ENCODE measurements around the gene RNF4.
"Not testable (repeated sequence)": the region's sequence is repeated elsewhere in the genome, so short reads cannot be mapped to it uniquely, and the experiment has no call there.

The RNF4 gene

GRCh38 chr4:2537011-2537830, 68.3 kb downstream of the RNF4 start:
- DNase-seq: no peak

DNA sequence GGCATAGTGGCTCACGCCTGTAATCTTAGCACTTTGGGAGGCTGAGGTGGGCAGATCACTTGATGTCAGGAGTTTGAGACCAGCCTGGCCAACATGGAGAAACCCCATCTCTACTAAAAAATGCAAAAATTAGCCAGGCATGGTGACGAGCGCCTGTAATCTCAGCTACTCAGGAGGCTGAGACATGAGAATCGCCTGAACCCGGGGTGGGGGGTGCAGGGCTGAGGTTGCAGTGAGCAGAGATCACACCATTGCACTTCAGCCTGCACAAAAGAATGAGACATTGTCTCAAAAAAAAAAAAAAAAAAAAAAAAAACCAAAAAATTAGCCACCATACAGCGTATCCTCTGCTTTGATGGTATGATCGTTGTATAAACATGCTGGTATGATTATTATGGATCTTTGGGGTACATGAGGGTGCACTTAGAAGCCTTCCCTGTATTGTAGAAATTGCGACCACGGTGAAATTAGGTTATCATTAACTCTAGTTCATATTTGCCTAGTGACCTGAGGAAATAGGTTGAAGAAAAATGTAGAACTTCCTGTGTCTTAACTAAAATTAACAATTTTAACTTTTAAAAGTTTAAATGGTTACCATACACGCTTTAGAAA, 74.8 kb downstream of the RNF4 start:
- not testable (repeated sequence) for DNase-seq

GRCh38 chr4:2545321-2546013, 76.6 kb downstream of the RNF4 start:
- no peak for DNase-seq

DNA sequence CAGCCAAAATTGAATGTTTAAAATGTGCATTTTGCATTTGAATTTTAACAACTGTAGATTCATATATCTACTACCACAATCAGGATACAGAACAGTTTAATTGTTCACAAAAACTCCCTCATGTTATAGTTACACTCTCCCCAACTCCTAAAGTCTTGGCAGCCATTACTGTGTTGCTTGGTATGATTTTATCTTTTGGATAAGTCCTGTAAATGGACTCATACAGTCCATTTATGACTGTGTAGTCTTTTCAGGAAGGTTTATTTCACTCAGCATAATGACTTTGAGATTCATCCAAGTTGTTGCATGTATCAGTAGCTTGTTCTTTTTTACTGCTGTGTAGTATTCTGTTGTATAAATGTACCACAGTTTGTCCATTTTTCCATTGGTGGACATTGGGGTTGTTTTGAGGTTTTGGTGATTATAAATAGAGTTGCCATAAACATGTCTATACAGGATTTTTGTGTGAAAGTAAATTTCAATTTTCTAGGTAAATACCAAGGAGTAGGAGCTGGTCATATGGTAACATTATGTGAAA, 77.4 kb downstream of the RNF4 start:
- no peak for DNase-seq

GRCh38 chr4:2546961-2547691, 78.2 kb downstream of the RNF4 start:
- not testable (repeated sequence) for DNase-seq

GRCh38 chr4:2551118-2551517, 82.2 kb downstream of the RNF4 start:
- no peak for DNase-seq

DNA sequence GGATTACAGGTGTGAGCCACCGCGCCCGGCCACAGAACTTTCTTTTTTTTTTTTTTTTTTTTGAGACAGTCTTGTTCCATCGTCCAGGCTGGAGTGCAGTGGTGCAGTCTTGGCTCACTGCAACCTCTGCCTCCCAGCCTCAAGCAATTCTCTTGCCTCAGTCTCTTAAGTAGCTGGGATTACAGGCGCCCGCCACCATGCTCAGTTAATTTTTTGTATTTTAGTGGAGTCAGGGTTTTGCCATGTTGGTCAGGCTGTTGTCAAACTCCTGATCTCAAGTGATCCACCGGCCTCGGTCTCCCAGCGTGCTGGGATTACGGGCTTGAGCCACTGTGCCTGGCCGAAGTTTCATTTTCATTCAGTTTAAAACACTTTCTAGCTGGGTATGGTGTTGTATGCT, 83.9 kb downstream of the RNF4 start:
- no peak for DNase-seq

DNA sequence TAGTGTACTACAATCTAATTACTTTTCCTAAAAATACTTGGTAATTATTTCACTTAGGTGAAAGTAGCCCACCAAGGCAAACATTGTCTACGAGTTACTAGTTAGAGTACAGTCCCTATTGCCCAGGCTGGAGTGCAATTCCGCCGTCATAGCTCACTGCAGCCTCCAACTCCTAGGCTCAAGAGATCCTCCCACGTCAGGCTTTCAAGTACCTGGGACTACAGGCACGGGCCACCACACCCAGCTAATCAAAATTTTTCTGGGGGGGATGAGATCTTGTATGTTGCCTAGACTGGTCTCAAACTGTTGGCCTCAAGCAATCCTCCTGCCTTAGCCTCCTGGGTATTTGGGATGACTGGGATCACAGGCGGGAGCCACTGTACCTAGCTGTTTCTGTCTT, 89.4 kb downstream of the RNF4 start:
- no peak for DNase-seq

DNA sequence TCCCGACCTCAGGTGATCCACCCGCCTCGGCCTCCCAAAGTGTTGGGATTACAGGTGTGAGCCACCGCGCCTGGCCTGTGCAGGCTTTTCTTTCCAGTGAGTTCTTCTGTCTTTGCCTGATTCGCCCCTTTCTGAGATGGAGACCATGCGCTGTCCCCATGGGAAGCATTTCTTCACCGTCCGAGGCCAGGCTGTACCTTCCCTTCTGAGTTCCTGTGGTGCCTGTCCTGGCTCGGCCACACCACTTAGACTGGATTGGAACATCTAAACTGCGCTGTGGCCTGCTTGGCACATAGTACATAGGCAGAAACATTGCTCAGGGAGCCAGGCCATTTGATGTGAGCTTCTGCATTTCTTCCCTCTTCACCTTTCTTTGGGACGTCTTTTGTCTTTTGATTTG, 91.3 kb downstream of the RNF4 start:
- no peak for DNase-seq
